Nephron progenitor cell (in vitro differentiated cells): ENCODE measurements around the gene LPP.
"Not testable (repeated sequence)": the region's sequence is repeated elsewhere in the genome, so short reads cannot be mapped to it uniquely, and the experiment has no call there.

ENCODE experiments used
- DNase-seq: peaks from one replicate; pipeline ENCODE4 v3.0.0; 2021
- H3K27ac Mint-ChIP-seq: 2 replicates; pipeline ENCODE4 v1.8.0; 2021; ENCODE audit warnings: mild to moderate bottlenecking, moderate library complexity, mixed read lengths
- H3K27me3 Mint-ChIP-seq: 2 replicates; pipeline ENCODE4 v1.8.0; 2021; ENCODE audit warnings: mild to moderate bottlenecking, low read depth, mixed read lengths; ENCODE audit not compliant: poor library complexity
- H3K36me3 Mint-ChIP-seq: 2 replicates; pipeline ENCODE4 v1.8.0; 2021; ENCODE audit warnings: low read depth, mixed read lengths
- H3K4me1 Mint-ChIP-seq: 2 replicates; pipeline ENCODE4 v1.8.0; 2021; ENCODE audit warnings: mixed read lengths
- H3K4me3 Mint-ChIP-seq: 2 replicates; pipeline ENCODE4 v1.8.0; 2021; ENCODE audit warnings: mild to moderate bottlenecking, moderate library complexity, mixed read lengths
- H3K9me3 Mint-ChIP-seq: 2 replicates; pipeline ENCODE4 v1.8.0; 2021; ENCODE audit warnings: mild to moderate bottlenecking, moderate library complexity, mixed read lengths
- TF ChIP-seq, protein P1 (sequence below): fragments of 200-600 bp; sonication (generic); IDR thresholded peaks from 2 replicates; pipeline ENCODE4 v1.5.0; 2021; ENCODE audit warnings: antibody characterized with exemption

The LPP gene

DNA sequence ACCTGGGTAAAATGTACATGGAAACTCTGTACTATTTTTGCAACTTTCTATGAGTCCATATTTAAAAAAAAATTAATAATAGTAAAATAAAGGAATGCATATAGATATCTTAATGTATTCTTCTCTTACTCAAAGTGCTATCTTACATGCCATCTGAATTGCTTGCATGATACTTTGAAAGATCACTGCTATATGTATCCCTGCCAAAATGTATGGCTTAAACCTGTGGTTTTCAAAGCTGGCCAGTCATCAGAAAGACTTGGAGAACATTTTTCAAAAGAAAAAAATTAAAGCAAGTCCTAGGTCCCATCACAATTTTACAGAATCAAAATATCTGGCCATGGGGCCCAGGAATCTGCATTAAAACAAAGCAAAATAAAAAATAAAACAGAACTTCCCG lies 262.1 kb downstream of the LPP start:
- no peaks in the 10 kb centered on the region for H3K9me3 Mint-ChIP-seq
- DNase-seq: no peak
- no peak overlapping the region for H3K4me3 Mint-ChIP-seq
- TF ChIP-seq, protein P1, sequence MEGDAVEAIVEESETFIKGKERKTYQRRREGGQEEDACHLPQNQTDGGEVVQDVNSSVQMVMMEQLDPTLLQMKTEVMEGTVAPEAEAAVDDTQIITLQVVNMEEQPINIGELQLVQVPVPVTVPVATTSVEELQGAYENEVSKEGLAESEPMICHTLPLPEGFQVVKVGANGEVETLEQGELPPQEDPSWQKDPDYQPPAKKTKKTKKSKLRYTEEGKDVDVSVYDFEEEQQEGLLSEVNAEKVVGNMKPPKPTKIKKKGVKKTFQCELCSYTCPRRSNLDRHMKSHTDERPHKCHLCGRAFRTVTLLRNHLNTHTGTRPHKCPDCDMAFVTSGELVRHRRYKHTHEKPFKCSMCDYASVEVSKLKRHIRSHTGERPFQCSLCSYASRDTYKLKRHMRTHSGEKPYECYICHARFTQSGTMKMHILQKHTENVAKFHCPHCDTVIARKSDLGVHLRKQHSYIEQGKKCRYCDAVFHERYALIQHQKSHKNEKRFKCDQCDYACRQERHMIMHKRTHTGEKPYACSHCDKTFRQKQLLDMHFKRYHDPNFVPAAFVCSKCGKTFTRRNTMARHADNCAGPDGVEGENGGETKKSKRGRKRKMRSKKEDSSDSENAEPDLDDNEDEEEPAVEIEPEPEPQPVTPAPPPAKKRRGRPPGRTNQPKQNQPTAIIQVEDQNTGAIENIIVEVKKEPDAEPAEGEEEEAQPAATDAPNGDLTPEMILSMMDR: no peak
- no peaks in the 10 kb centered on the region for H3K4me1 Mint-ChIP-seq
- H3K27ac Mint-ChIP-seq: no peak overlapping the region
- H3K36me3 Mint-ChIP-seq: peaks cover 19% of the 10 kb centered on the region
- H3K27me3 Mint-ChIP-seq: no peaks in the 10 kb centered on the region

DNA sequence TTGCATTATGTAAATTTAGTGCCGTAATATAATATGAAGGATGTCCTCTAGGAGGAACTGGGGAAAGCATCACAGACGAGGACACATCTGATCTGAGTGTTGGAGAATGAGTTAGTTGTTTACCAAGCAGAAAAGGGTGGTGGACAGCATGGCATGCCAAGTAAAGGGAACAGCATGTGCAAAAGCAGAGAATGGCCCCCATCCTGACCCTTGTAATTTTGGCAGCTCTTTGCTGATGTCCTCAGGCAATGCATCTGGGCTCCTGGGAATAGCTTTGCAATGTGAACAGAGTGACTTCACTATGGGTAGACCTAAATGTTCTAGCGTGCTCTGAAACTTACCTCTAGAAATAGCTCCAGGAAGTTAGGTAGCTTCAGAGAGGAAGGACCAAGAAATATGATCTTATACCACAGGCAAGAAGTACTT lies 263.3 kb downstream of the LPP start:
- H3K27me3 Mint-ChIP-seq: no peaks in the 10 kb centered on the region
- no peaks in the 10 kb centered on the region for H3K9me3 Mint-ChIP-seq
- TF ChIP-seq, protein P1: no peak
- no peak for DNase-seq
- no peak overlapping the region for H3K27ac Mint-ChIP-seq
- H3K36me3 Mint-ChIP-seq: peaks cover 20% of the 10 kb centered on the region
- no peak overlapping the region for H3K4me3 Mint-ChIP-seq
- no peaks in the 10 kb centered on the region for H3K4me1 Mint-ChIP-seq

DNA sequence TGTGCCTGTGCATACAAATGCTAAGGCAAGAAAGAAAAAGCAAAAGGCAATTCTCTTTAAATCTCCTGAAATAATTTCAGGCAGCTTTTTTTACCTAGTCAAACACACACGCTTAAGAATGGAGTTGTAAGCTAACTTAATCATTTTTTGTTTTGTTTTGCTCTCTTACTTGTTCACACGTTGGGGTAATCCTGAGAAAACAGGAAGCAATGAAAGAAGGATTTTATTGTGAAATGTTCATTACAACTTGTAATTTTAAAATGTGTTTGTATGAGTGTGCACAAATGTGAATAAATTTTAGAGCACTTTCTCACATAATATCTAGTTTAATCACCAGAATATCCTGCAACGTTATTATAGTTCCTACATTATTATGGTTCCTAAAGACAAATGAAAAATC lies 263.8 kb downstream of the LPP start:
- Mint-ChIP-seq H3K36me3 (peaks cover 24% of the 10 kb centered on the region), H3K4me1 (no peaks in the 10 kb centered on the region), H3K9me3 (peaks cover 3% of the 10 kb centered on the region), H3K27ac (no peak overlapping the region), H3K27me3 (no peaks in the 10 kb centered on the region), H3K4me3 (no peak overlapping the region)
- TF ChIP-seq, protein P1: no peak
- DNase-seq: no peak

DNA sequence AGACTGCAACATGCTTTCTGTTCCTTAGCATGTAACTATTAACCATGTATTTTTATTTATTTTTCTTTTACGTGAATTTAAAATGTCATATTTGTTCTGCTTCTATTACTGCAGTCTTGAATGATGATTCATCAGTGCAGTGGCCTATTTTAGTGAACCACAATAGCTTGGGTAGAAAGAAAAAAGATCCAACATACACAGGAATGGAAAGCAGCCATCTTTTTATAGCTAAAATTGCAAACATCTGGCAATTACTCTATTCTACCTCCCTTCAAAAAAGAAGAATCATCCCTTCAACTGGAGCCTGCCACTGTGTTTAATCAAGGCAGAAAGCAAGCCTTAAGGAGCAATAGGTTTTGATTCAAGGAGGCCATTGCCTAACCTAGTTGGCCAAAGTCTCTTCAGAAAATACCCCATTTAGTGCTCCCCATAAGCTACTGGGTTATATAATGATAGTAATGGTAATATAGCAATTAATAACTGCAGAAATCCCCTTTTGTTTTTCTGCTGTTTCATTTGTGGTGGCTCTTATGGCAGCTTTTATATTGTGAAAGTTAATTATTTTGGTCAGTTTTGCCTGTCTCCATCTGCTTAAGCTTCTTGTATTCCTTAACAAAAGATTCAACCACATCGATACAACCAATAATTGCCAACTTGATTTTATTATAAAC lies 267.3 kb downstream of the LPP start:
- Mint-ChIP-seq H3K4me1 (no peaks in the 10 kb centered on the region), H3K9me3 (peaks cover 38% of the 10 kb centered on the region)

DNA sequence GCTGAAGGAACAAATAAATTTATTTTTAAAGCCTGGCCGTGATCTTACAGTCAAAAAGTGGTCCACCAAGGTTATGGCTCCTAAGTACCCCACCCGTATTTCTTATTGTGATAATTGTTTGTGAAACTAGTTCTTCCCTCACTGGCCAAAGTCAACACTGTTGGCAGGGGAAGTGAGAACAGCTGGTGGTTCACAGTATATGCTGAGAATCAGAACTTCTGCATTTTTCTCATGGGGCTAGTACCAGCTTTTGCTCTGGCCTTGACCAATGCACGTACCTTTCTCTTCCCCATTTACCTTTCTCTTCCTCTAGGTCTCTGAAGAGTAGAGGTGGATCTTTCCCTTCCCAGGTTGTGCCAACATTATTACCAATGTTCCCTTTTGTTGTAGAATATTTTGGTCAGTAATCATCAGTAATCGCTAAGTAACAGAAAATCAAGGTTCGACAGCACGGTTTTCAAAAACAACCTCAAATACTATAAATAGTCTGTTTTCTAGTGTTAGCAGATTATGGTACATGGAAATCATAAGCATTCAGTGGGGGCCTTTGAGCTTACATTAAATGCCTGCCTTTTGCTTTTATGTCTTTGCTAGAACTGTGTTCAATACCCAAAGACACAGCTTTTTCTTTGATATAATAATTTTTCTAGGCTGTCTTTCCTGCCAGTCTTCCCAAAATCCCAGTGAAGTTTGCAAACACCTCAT lies 268.0 kb downstream of the LPP start:
- Mint-ChIP-seq H3K27me3 (peaks cover 10% of the 10 kb centered on the region), H3K4me1 (no peaks in the 10 kb centered on the region), H3K4me3 (no peak overlapping the region), H3K9me3 (peaks cover 45% of the 10 kb centered on the region), H3K36me3 (peaks cover 64% of the 10 kb centered on the region), H3K27ac (no peak overlapping the region)
- no peak for DNase-seq
- TF ChIP-seq, protein P1: no peak

More for the DNA sequence above, 267.3 kb downstream of the LPP start:
- Mint-ChIP-seq H3K36me3 (peaks cover 60% of the 10 kb centered on the region), H3K27ac (no peak overlapping the region), H3K27me3 (peaks cover 7% of the 10 kb centered on the region), H3K4me3 (no peak overlapping the region)
- DNase-seq: no peak
- TF ChIP-seq, protein P1: no peak

DNA sequence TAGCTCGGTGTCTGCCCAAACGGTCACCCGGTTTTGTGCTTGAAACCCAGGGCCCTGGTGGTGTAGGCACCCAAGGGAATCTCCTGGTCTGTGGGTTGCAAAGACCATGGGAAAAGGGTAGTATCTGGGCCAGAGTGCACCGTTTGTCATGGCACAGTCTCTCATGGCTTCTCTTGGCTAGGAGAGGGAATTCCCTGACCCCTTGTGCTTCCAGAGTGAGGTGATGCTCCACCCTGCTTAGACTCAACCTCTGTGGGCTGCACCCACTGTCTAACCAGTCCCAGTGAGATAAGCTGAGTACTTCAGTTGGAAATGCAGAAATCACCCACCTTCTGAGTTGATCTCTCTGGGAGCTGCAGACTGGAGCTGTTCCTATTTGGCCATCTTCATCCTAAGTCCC lies 274.0 kb downstream of the LPP start:
- peaks cover 59% of the 10 kb centered on the region for H3K36me3 Mint-ChIP-seq
- not testable (repeated sequence) for H3K27ac Mint-ChIP-seq

More for the DNA sequence above, 274.0 kb downstream of the LPP start:
- not testable (repeated sequence) for H3K4me3 Mint-ChIP-seq, DNase-seq, H3K4me1 Mint-ChIP-seq
- H3K27me3 Mint-ChIP-seq: peaks cover 16% of the 10 kb centered on the region
- peaks cover 50% of the 10 kb centered on the region for H3K9me3 Mint-ChIP-seq
